ENCODE data around the gene ATAT1. TPM values are rescaled to one million over a fixed set of nuclear protein-coding genes. Genes with fewer than 3 reads are reported as not detected.

Gene ATAT1
- polyA plus RNA-seq, 1 of the 3 experiments (the other 2 are of a cell fraction) = 36.2 TPM

GRCh38 chr6:30678964-30679726 is 52.5 kb downstream of the ATAT1 start (continued):
- TF ChIP-seq TEAD4 (IDR thresholded peaks at IDR 0.05; ENCODE audit: borderline replicate concordance, insufficient read depth) = no peak
- no peak for TF ChIP-seq FOSL2 (IDR thresholded peaks at IDR 0.05; ENCODE audit: borderline replicate concordance, low read depth)
- TF ChIP-seq TCF12 (IDR thresholded peaks at IDR 0.05) = no peak
- TF ChIP-seq SIN3A (IDR thresholded peaks at IDR 0.05; ENCODE audit: borderline replicate concordance, low read depth, low read length) = no peak
- no peak for TF ChIP-seq REST (IDR thresholded peaks at IDR 0.05; ENCODE audit: low read depth, low read length)

- Histone ChIP-seq H3K9me2 (no peaks in the 10 kb centered on the region), H3K27ac (ENCODE audit: low read depth in 2 of 2, low read length in 1 of 2) (peak overlapping the region in 1 of 2 experiments; percentile 14; a peak in 1 of 4 replicates), H3K4me2 (peak overlapping the region; percentile 69), H3K79me2 (ENCODE audit: insufficient read depth) (peaks cover 76% of the 10 kb centered on the region), H2AFZ (ENCODE audit: low read depth) (no peak overlapping the region), H3F3A (replicated peaks; ENCODE audit: insufficient read depth) (peaks cover 59% of the 10 kb centered on the region), H3K9me3 (no peaks in the 10 kb centered on the region), H3K36me3 (replicated peaks in 1 of 2; ENCODE audit: control insufficient read depth in 1 of 2, insufficient read depth in 2 of 2, low read length in 1 of 2) (peaks cover 25 to 48% of the 10 kb centered on the region in 2 experiments), H3K9ac (peak overlapping the region; percentile 19; the same call in 1 of the 2 replicates), H4K20me1 (ENCODE audit: insufficient read depth) (peaks cover 36% of the 10 kb centered on the region), H3K27me3 (ENCODE audit: insufficient read depth) (no peaks in the 10 kb centered on the region), H3K4me3 (ENCODE audit: low read depth in 2 of 2, low read length in 1 of 2) (peak overlapping the region in 1 of 2 experiments; percentile 22; a peak in 1 of 4 replicates), H3K4me1 (ENCODE audit: control insufficient read depth in 1 of 2, insufficient read depth in 2 of 2, low read depth in 1 of 2, low read length in 1 of 2) (peaks cover 16 to 44% of the 10 kb centered on the region in 2 experiments; a peak in 3 of 4 replicates)
- CTCF ChIA-PET = interaction anchor here (0.7 to 29.8 kb wide), 19 partner anchors 9 to 203 kb away, joined by 3 to 838 read pairs (median 5); partner anchors contain the start of genes FLOT1, MDC1, MRPS18B and NRM
- WGBS (ENCODE audit: low lambda C conversion rate) = 91% methylated on average over 7 of the region's 7 CpGs
- no peak for DNase-seq
- POLR2A ChIA-PET = interaction anchor here (1.2 to 2.2 kb wide), 3 partner anchors 42 to 50 kb away, joined by 7 to 24 read pairs (median 8); no protein-coding TSS in a partner anchor
- no peak for TF ChIP-seq USF1 (IDR thresholded peaks at IDR 0.05; ENCODE audit: borderline replicate concordance, low read depth)
- no peak for TF ChIP-seq TAF1 (IDR thresholded peaks at IDR 0.05; ENCODE audit: borderline replicate concordance, low read depth, low read length)
- no peak for TF ChIP-seq SIN3A (IDR thresholded peaks at IDR 0.05; ENCODE audit: borderline replicate concordance, low read depth, low read length)
- no peak for TF ChIP-seq MAX (IDR thresholded peaks at IDR 0.05; ENCODE audit: low read depth)
- no peak for TF ChIP-seq GATA2 (CRISPR knock-in tag; IDR thresholded peaks at IDR 0.05)
- TF ChIP-seq REST (IDR thresholded peaks at IDR 0.05; ENCODE audit: low read depth, low read length) = no peak
- TF ChIP-seq MEF2A (IDR thresholded peaks at IDR 0.05; ENCODE audit: borderline replicate concordance, low read depth) = no peak
- no peak for TF ChIP-seq NRF1 (IDR thresholded peaks at IDR 0.05; ENCODE audit: low read depth, low read length)
- TF ChIP-seq TEAD4 (IDR thresholded peaks at IDR 0.05; ENCODE audit: borderline replicate concordance, insufficient read depth) = no peak
- TF ChIP-seq PBX3 (IDR thresholded peaks at IDR 0.05) = no peak
- TF ChIP-seq ZBTB33 (IDR thresholded peaks at IDR 0.05; ENCODE audit: borderline replicate concordance, low read depth) = no peak
Observed at GRCh38 chr6:30679765-30680535, 53.3 kb downstream of the ATAT1 start.

All from SK-N-SH (cell line).